HepG2 (cell line): Measurements from ENCODE around the gene PLPP3. TPM values are rescaled to one million over a fixed set of nuclear protein-coding genes. Genes with fewer than 3 reads are reported as not detected.
A peak's percentile ranks its signal among the peaks of the same experiment; 100 is the strongest.

Experiments used
- ELF3 ChIP-seq: IDR thresholded peaks from 2 replicates; pipeline ENCODE4 v1.6.1; 2016; ENCODE audit warnings: missing genetic modification reagents, missing compliant biosample characterization
- FLYWCH1 ChIP-seq: sonication (generic); formaldehyde crosslinking; IDR thresholded peaks from 2 replicates; pipeline ENCODE4 v1.8.1; 2023; ENCODE audit warnings: mild to moderate bottlenecking, missing genetic modification reagents
- HMG20B ChIP-seq: conservative IDR thresholded peaks from 2 replicates; pipeline ENCODE4 v1.6.1; 2016; ENCODE audit warnings: missing genetic modification reagents, missing compliant biosample characterization
- NCOA1 ChIP-seq: sonication (generic); formaldehyde crosslinking; IDR thresholded peaks from 2 replicates; pipeline ENCODE4 v1.9.0; 2021; ENCODE audit warnings: missing genetic modification reagents
- POGZ ChIP-seq: sonication (generic); formaldehyde crosslinking; IDR thresholded peaks from 2 replicates; pipeline ENCODE4 v1.4.0; 2020; ENCODE audit warnings: mild to moderate bottlenecking, missing genetic modification reagents
- SAFB2 ChIP-seq: sonication (generic); formaldehyde crosslinking; IDR thresholded peaks from 2 replicates; pipeline ENCODE4 v1.5.1; 2020; ENCODE audit warnings: missing genetic modification reagents, low read depth, mild to moderate bottlenecking, borderline replicate concordance
- SOX6 ChIP-seq, 2 experiments: fragments of 450-650 bp in 1 of 2; sonication (generic) in 1 of 2; formaldehyde crosslinking in 1 of 2; IDR thresholded peaks; 2 replicates each; pipeline versions ENCODE4 v1.4.0 to v1.6.1; 2017 to 2020; ENCODE audit warnings: antibody characterized with exemption in 1 of 2, mild to moderate bottlenecking in 1 of 2, missing genetic modification reagents in 1 of 2
- SYNCRIP ChIP-seq: fragments of 200-400 bp; formaldehyde crosslinking; IDR thresholded peaks from 2 replicates; pipeline ENCODE4 v1.6.1; 2018; ENCODE audit warnings: mild to moderate bottlenecking, low read depth, low read length; ENCODE audit not compliant: insufficient read depth
- TRIM24 ChIP-seq: sonication (generic); formaldehyde crosslinking; IDR thresholded peaks from 2 replicates; pipeline ENCODE4 v1.8.0; 2022; ENCODE audit warnings: mild to moderate bottlenecking, missing genetic modification reagents
- ZBTB38 ChIP-seq: sonication (generic); formaldehyde crosslinking; IDR thresholded peaks from 2 replicates; pipeline ENCODE4 v1.5.1; 2020; ENCODE audit warnings: mild to moderate bottlenecking, missing genetic modification reagents
- ZEB1 ChIP-seq: IDR thresholded peaks from 2 replicates; pipeline ENCODE4 v1.6.1; 2012; ENCODE audit warnings: mild to moderate bottlenecking, low read depth, inconsistent platforms; ENCODE audit not compliant: insufficient replicate concordance
- ZIK1 ChIP-seq: sonication (generic); formaldehyde crosslinking; IDR thresholded peaks from 2 replicates; pipeline ENCODE4 v1.5.0; 2020; ENCODE audit warnings: mild to moderate bottlenecking, low read depth, missing genetic modification reagents, borderline replicate concordance
- ZNF12 ChIP-seq: sonication (generic); formaldehyde crosslinking; IDR thresholded peaks from 2 replicates; pipeline ENCODE4 v1.5.0; 2020; ENCODE audit warnings: missing genetic modification reagents
- ZNF367 ChIP-seq: sonication (generic); formaldehyde crosslinking; IDR thresholded peaks from 2 replicates; pipeline ENCODE4 v1.4.0; 2020; ENCODE audit warnings: missing genetic modification reagents, borderline replicate concordance
- ZNF768 ChIP-seq: sonication (generic); formaldehyde crosslinking; IDR thresholded peaks from 2 replicates; pipeline ENCODE4 v1.4.0; 2020; ENCODE audit warnings: missing genetic modification reagents
- ZNF781 ChIP-seq: sonication (generic); formaldehyde crosslinking; IDR thresholded peaks from 2 replicates; pipeline ENCODE4 v1.5.1; 2020; ENCODE audit warnings: borderline replicate concordance, mild to moderate bottlenecking, missing genetic modification reagents; ENCODE audit errors: not compliant biosample characterization
- ZNF83 ChIP-seq: sonication (generic); formaldehyde crosslinking; IDR thresholded peaks from 2 replicates; pipeline ENCODE4 v1.4.0; 2020; ENCODE audit warnings: missing genetic modification reagents, mild to moderate bottlenecking, borderline replicate concordance
- polyA plus RNA-seq, 8 experiments: library from polyadenylated mRNA; depleted of rRNA in 3 of 8; stranded (reverse) in 7 of 8; unstranded in 1 of 8; fragments of >200 nt; fragmentation: Illumina TruSeq in 4 of 8; extraction: Trizol in 4 of 8; gene quantifications; 2 replicates each; pipeline versions ENCODE4 v1.2.1 to v1.2.3, GENCODE V29; 2011 to 2016; ENCODE audit warnings: low read depth in 4 of 8, missing spikeins in 1 of 8, mixed read lengths in 1 of 8; ENCODE audit not compliant: insufficient read depth in 1 of 8
- total RNA-seq, 5 experiments: library from RNA; depleted of rRNA; stranded (reverse); fragments of >200 nt; fragmentation: Illumina TruSeq; extraction: Trizol; gene quantifications; 2 replicates each; pipeline ENCODE4 v1.2.3, GENCODE V29; 2016; ENCODE audit warnings: low read depth in 1 of 5
- TF ChIP-seq, protein P1 (sequence below): sonication (generic); formaldehyde crosslinking; IDR thresholded peaks from 2 replicates; pipeline ENCODE4 v1.5.0; 2020; ENCODE audit warnings: mild to moderate bottlenecking, missing genetic modification reagents, moderate library complexity
- TF ChIP-seq, protein P2 (sequence below): IDR thresholded peaks from 2 replicates; pipeline ENCODE4 v1.6.1; 2016; ENCODE audit warnings: missing genetic modification reagents, missing compliant biosample characterization
- TF ChIP-seq, protein P3 (sequence below): IDR thresholded peaks from 2 replicates; pipeline ENCODE4 v1.6.1; 2016
- TF ChIP-seq, protein P4 (sequence below): sonication (generic); formaldehyde crosslinking; IDR thresholded peaks from 2 replicates; pipeline ENCODE4 v1.5.0; 2020; ENCODE audit warnings: missing genetic modification reagents, mild to moderate bottlenecking, borderline replicate concordance
- TF ChIP-seq, protein P5 (sequence below): sonication (generic); formaldehyde crosslinking; IDR thresholded peaks from 2 replicates; pipeline ENCODE4 v1.4.0; 2020; ENCODE audit warnings: missing genetic modification reagents

The PLPP3 gene
- total and polyA plus RNA-seq, 2 of the 13 experiments (the other 11 are each of a cell fraction or from before 2014, with no cell fraction given): 49.7 to 65.8 TPM

DNA sequence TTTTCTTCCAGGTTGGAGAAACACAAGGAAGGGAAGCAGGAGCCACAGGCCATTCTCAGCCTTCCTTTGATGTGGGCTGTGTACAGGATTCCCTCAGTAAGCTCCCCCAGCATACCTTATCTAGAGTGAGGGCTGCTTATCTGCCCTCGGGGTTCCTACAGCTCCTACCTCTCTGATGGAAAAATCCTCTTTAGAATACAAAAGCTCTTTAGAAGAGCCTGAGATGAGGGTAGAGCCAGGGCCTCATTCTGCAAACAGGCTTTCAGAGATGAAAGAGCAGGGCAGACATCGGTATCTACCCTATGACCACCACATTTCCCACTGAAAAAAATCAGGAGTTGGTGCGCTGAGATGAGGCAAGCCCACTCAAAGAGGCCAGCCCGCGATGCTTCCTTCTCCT lies 85.1 kb downstream of the PLPP3 start (continued):
- TF ChIP-seq, protein P1, sequence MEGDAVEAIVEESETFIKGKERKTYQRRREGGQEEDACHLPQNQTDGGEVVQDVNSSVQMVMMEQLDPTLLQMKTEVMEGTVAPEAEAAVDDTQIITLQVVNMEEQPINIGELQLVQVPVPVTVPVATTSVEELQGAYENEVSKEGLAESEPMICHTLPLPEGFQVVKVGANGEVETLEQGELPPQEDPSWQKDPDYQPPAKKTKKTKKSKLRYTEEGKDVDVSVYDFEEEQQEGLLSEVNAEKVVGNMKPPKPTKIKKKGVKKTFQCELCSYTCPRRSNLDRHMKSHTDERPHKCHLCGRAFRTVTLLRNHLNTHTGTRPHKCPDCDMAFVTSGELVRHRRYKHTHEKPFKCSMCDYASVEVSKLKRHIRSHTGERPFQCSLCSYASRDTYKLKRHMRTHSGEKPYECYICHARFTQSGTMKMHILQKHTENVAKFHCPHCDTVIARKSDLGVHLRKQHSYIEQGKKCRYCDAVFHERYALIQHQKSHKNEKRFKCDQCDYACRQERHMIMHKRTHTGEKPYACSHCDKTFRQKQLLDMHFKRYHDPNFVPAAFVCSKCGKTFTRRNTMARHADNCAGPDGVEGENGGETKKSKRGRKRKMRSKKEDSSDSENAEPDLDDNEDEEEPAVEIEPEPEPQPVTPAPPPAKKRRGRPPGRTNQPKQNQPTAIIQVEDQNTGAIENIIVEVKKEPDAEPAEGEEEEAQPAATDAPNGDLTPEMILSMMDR (CRISPR knock-in tag): 0 out of 2 replicates have a peak, but pooled peaks have one; percentile 9
- TF ChIP-seq, protein P2, sequence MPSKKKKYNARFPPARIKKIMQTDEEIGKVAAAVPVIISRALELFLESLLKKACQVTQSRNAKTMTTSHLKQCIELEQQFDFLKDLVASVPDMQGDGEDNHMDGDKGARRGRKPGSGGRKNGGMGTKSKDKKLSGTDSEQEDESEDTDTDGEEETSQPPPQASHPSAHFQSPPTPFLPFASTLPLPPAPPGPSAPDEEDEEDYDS (CRISPR knock-in tag): peak; percentile 37; the same call in 1 of the 2 replicates
- no peak for TF ChIP-seq TRIM24 (CRISPR knock-in tag)
- peak; percentile 49 for TF ChIP-seq ZNF781 (CRISPR knock-in tag)
- no peak for TF ChIP-seq FLYWCH1 (CRISPR knock-in tag)
- TF ChIP-seq NCOA1 (CRISPR knock-in tag): no peak
- no peak for TF ChIP-seq ZNF83 (CRISPR knock-in tag)
- TF ChIP-seq, protein P3, sequence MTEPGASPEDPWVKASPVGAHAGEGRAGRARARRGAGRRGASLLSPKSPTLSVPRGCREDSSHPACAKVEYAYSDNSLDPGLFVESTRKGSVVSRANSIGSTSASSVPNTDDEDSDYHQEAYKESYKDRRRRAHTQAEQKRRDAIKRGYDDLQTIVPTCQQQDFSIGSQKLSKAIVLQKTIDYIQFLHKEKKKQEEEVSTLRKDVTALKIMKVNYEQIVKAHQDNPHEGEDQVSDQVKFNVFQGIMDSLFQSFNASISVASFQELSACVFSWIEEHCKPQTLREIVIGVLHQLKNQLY: peak; percentile 64
- no peak for TF ChIP-seq SYNCRIP
- TF ChIP-seq ZNF12 (CRISPR knock-in tag): peak; percentile 44; the same call in 1 of the 2 replicates
- TF ChIP-seq ZNF367 (CRISPR knock-in tag): no peak
- TF ChIP-seq ZIK1 (CRISPR knock-in tag): no peak
- no peak for TF ChIP-seq SOX6 (IDR thresholded peaks at IDR 0.05)
- peak; percentile 97 for TF ChIP-seq SOX6 (CRISPR knock-in tag; IDR thresholded peaks at IDR 0.05)
- TF ChIP-seq, protein P4, sequence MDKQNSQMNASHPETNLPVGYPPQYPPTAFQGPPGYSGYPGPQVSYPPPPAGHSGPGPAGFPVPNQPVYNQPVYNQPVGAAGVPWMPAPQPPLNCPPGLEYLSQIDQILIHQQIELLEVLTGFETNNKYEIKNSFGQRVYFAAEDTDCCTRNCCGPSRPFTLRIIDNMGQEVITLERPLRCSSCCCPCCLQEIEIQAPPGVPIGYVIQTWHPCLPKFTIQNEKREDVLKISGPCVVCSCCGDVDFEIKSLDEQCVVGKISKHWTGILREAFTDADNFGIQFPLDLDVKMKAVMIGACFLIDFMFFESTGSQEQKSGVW (CRISPR knock-in tag): no peak
- TF ChIP-seq, protein P5, sequence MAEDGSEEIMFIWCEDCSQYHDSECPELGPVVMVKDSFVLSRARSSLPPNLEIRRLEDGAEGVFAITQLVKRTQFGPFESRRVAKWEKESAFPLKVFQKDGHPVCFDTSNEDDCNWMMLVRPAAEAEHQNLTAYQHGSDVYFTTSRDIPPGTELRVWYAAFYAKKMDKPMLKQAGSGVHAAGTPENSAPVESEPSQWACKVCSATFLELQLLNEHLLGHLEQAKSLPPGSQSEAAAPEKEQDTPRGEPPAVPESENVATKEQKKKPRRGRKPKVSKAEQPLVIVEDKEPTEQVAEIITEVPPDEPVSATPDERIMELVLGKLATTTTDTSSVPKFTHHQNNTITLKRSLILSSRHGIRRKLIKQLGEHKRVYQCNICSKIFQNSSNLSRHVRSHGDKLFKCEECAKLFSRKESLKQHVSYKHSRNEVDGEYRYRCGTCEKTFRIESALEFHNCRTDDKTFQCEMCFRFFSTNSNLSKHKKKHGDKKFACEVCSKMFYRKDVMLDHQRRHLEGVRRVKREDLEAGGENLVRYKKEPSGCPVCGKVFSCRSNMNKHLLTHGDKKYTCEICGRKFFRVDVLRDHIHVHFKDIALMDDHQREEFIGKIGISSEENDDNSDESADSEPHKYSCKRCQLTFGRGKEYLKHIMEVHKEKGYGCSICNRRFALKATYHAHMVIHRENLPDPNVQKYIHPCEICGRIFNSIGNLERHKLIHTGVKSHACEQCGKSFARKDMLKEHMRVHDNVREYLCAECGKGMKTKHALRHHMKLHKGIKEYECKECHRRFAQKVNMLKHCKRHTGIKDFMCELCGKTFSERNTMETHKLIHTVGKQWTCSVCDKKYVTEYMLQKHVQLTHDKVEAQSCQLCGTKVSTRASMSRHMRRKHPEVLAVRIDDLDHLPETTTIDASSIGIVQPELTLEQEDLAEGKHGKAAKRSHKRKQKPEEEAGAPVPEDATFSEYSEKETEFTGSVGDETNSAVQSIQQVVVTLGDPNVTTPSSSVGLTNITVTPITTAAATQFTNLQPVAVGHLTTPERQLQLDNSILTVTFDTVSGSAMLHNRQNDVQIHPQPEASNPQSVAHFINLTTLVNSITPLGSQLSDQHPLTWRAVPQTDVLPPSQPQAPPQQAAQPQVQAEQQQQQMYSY (CRISPR knock-in tag): 0 out of 2 replicates have a peak, but pooled peaks have one; percentile 62
- peak; percentile 74; the same call in 1 of the 2 replicates for TF ChIP-seq ZBTB38
- peak; percentile 39; the same call in 1 of the 2 replicates for TF ChIP-seq SAFB2 (CRISPR knock-in tag)
- peak; percentile 92 for TF ChIP-seq ELF3 (CRISPR knock-in tag)
- TF ChIP-seq ZNF768 (CRISPR knock-in tag): no peak
- TF ChIP-seq POGZ (CRISPR knock-in tag): peak; percentile 85
- TF ChIP-seq ZEB1: peak; percentile 92
- peak; percentile 77; the same call in 1 of the 2 replicates for TF ChIP-seq HMG20B
